ENCODE data around the gene NOS3. TPM values are rescaled to one million over a fixed set of nuclear protein-coding genes. Genes with fewer than 3 reads are reported as not detected.

The NOS3 gene
- total and polyA plus RNA-seq, 2 of the 13 experiments (the other 11 are each of a cell fraction or from before 2014, with no cell fraction given): 3.7 to 7.5 TPM

DNA sequence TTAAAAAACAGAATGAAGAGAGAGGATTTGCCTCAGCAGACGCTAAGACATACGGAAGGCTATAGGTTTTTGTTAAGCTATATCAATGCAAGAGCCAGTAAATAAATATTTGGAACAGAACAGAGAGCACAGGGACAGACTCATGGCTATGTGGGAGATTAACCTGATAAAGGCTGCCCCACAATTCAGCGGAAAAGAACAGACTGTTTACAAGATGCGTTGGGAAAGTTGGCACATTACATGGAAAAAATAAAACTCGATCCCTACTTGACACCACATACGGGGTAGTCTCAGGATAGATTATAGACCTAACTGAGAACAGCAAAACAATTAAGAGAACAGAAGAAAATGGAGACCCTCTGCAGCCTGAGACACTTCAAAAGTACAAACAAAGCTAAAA lies 23.5 kb upstream of the NOS3 start:
- no peak overlapping the region for H3K4me3 ChIP-seq (replicated peaks in 1 of 3; ENCODE audit: insufficient read depth in 1 of 3, low read depth in 2 of 3, low read length in 3 of 3)
- H2AFZ ChIP-seq (ENCODE audit: low read length): no peak overlapping the region
- 15% methylated on average over 6 of the region's 6 CpGs for WGBS (ENCODE audit: low lambda C conversion rate)
- no peak overlapping the region for H3K4me2 ChIP-seq (ENCODE audit: low read depth, low read length)
- no TSS peak for BruUV-seq (replicated peaks)
- ATAC-seq: no peak
- CTCF ChIA-PET (ENCODE audit: low intra/inter-chr PET ratio, low total read pairs): no interaction called here
- no peaks in the 10 kb centered on the region for H4K20me1 ChIP-seq (ENCODE audit: insufficient read depth, low read length)
- no peaks in the 10 kb centered on the region for H3K36me3 ChIP-seq (replicated peaks in 1 of 2; ENCODE audit: control insufficient read depth in 1 of 2, insufficient read depth in 2 of 2, low read length in 2 of 2)
- in situ Hi-C loops (cut with HindIII; ENCODE audit: extremely low pct_ligation_motif_present, low pct_unique_long_range_greater_than_20kb): no loop called here
- H3K27me3 ChIP-seq (ENCODE audit: control insufficient read depth in 1 of 2, insufficient read depth in 2 of 2, low read length in 2 of 2): peaks cover 15 to 70% of the 10 kb centered on the region in 2 experiments
- H3K4me1 ChIP-seq (ENCODE audit: insufficient read depth, low read length): no peaks in the 10 kb centered on the region
- no peak for DNase-seq (ENCODE audit: low spot score)
- no peaks in the 10 kb centered on the region for H3K79me2 ChIP-seq (ENCODE audit: insufficient read depth, low read length)
- no peaks in the 10 kb centered on the region for H3K9me3 ChIP-seq (ENCODE audit: low read length)
- intact Hi-C loops (cut with micrococcal nuclease; ENCODE audit: unreplicated experiment): no loop called here
- TF ChIP-seq, protein P1, sequence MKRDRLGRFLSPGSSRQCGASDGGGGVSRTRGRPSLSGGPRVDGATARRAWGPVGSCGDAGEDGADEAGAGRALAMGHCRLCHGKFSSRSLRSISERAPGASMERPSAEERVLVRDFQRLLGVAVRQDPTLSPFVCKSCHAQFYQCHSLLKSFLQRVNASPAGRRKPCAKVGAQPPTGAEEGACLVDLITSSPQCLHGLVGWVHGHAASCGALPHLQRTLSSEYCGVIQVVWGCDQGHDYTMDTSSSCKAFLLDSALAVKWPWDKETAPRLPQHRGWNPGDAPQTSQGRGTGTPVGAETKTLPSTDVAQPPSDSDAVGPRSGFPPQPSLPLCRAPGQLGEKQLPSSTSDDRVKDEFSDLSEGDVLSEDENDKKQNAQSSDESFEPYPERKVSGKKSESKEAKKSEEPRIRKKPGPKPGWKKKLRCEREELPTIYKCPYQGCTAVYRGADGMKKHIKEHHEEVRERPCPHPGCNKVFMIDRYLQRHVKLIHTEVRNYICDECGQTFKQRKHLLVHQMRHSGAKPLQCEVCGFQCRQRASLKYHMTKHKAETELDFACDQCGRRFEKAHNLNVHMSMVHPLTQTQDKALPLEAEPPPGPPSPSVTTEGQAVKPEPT (CRISPR knock-in tag; IDR thresholded peaks at IDR 0.05; ENCODE audit: low read depth): no peak
- no peak for TF ChIP-seq PRPF4 (IDR thresholded peaks at IDR 0.05; ENCODE audit: low read depth, low read length, poor library complexity, severe bottlenecking)
- H3K9ac ChIP-seq (ENCODE audit: insufficient read depth, low read depth, low read length): no peak overlapping the region
- H3K27ac ChIP-seq (ENCODE audit: extremely low read length, insufficient read depth, low read length): no peak overlapping the region
- POLR2A ChIA-PET: no interaction called here
- FAIRE-seq: no peak

DNA sequence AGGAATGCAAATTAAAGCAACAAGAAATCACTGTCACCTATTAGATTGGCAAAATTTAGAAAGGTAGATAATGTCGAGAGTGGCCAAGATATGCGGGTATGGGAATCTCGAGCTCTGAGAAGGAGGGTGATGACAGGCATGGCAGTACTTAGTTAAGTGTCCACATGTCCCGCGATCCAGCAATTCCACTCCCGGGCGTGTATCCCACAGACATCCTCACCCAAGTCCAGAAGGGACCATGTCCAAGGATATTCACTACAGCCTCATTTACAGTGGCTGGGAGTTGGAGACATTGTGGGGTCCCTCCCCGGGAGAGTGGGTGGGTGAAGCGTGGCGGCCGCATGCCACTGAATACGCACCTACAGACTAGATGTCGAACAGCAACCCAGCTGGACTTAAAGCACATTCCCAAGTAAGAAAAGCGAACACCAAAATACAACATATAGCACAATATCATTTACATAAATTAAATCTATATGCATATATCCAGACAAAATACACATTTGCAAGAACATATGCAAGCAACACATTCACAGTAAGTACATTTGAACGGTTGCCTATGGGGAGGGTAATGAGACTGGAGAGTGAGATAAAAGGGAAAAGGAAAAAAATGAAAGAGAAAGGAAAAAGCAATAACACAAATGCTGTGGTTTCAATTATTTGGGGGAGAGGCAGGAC lies 22.6 kb upstream of the NOS3 start:
- no peak for DNase-seq (ENCODE audit: low spot score)
- in situ Hi-C loops (cut with HindIII; ENCODE audit: extremely low pct_ligation_motif_present, low pct_unique_long_range_greater_than_20kb): no loop called here
- H4K20me1 ChIP-seq (ENCODE audit: insufficient read depth, low read length): 0 out of 2 replicates have a peak, but pooled peaks cover under 1% of the 10 kb centered on the region
- no TSS peak for BruUV-seq (replicated peaks)
- H3K9ac ChIP-seq (ENCODE audit: insufficient read depth, low read depth, low read length): no peak overlapping the region
- H3K9me3 ChIP-seq (ENCODE audit: low read length): no peaks in the 10 kb centered on the region
- H3K4me2 ChIP-seq (ENCODE audit: low read depth, low read length): no peak overlapping the region
- peaks cover 15 to 77% of the 10 kb centered on the region in 2 experiments for H3K27me3 ChIP-seq (ENCODE audit: control insufficient read depth in 1 of 2, insufficient read depth in 2 of 2, low read length in 2 of 2)
- WGBS (ENCODE audit: low lambda C conversion rate): 29% methylated on average over 15 of the region's 15 CpGs
- ChIA-PET CTCF (ENCODE audit: low intra/inter-chr PET ratio, low total read pairs) (no interaction called here), POLR2A (no interaction called here)
- no peak for FAIRE-seq
- H3K36me3 ChIP-seq (replicated peaks in 1 of 2; ENCODE audit: control insufficient read depth in 1 of 2, insufficient read depth in 2 of 2, low read length in 2 of 2): no peaks in the 10 kb centered on the region
- H3K79me2 ChIP-seq (ENCODE audit: insufficient read depth, low read length): no peaks in the 10 kb centered on the region
- intact Hi-C loops (cut with micrococcal nuclease; ENCODE audit: unreplicated experiment): no loop called here
- H2AFZ ChIP-seq (ENCODE audit: low read length): no peak overlapping the region
- no peak for ATAC-seq
- no peaks in the 10 kb centered on the region for H3K4me1 ChIP-seq (ENCODE audit: insufficient read depth, low read length)
- H3K27ac ChIP-seq (ENCODE audit: extremely low read length, insufficient read depth, low read length): no peak overlapping the region
- no peak overlapping the region for H3K4me3 ChIP-seq (replicated peaks in 1 of 3; ENCODE audit: insufficient read depth in 1 of 3, low read depth in 2 of 3, low read length in 3 of 3)
- TF ChIP-seq SATB2 (CRISPR knock-in tag; IDR thresholded peaks at IDR 0.05): no peak
- no peak for TF ChIP-seq ZNF503 (CRISPR knock-in tag; IDR thresholded peaks at IDR 0.05)
- TF ChIP-seq SMAD3 (CRISPR knock-in tag; IDR thresholded peaks at IDR 0.05): no peak
- no peak for TF ChIP-seq KLF16 (CRISPR knock-in tag; IDR thresholded peaks at IDR 0.05)
- TF ChIP-seq ADNP (CRISPR knock-in tag; IDR thresholded peaks at IDR 0.05): no peak
- TF ChIP-seq EED (CRISPR knock-in tag; IDR thresholded peaks at IDR 0.05): no peak
- TF ChIP-seq, protein P2, sequence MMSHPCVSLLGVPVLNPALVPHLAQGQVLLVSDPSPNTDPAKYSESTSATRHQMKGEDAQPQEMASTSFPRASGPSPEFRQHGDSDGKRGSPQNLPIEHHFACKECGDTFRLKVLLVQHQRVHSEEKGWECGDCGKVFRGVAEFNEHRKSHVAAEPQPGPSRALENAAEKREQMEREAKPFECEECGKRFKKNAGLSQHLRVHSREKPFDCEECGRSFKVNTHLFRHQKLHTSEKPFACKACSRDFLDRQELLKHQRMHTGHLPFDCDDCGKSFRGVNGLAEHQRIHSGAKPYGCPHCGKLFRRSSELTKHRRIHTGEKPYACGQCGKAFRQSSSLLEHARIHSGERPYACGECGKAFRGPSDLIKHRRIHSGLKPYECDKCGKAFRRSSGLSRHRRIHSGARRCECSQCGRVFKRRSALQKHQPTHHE (CRISPR knock-in tag; IDR thresholded peaks at IDR 0.05; ENCODE audit: borderline replicate concordance): no peak
